Subcutaneous abdominal adipose tissue (tissue), 5 donors: Measurements from ENCODE around the gene CBLL1.

Source experiments
- H3K27ac ChIP-seq: one replicate; pipeline ENCODE4 v1.7.0; 2013; ENCODE audit warnings: low read depth, mild to moderate bottlenecking, inconsistent platforms, low read length, moderate library complexity
- H3K27me3 ChIP-seq, 5 donors: one replicate each; pipeline ENCODE4 v1.7.0; 2013; ENCODE audit warnings: low read length in 5 of 5, inconsistent platforms in 1 of 5; ENCODE audit not compliant: control insufficient read depth in 5 of 5, insufficient read depth in 4 of 5
- H3K36me3 ChIP-seq, 5 donors: one replicate each; pipeline ENCODE4 v1.7.0; 2013; ENCODE audit warnings: low read length in 5 of 5; ENCODE audit not compliant: control insufficient read depth in 5 of 5, insufficient read depth in 5 of 5
- H3K4me1 ChIP-seq, 5 donors: one replicate each; pipeline ENCODE4 v1.7.0; 2013; ENCODE audit warnings: low read length in 5 of 5, mild to moderate bottlenecking in 3 of 5, moderate library complexity in 1 of 5; ENCODE audit not compliant: control insufficient read depth in 5 of 5, insufficient read depth in 5 of 5
- H3K4me3 ChIP-seq, 5 donors: one replicate each; pipeline ENCODE4 v1.7.0; 2013; ENCODE audit warnings: low read length in 5 of 5, low read depth in 1 of 5
- H3K9ac ChIP-seq, 5 donors: one replicate each; pipeline ENCODE4 v1.7.0; 2013; ENCODE audit warnings: low read length in 5 of 5, mild to moderate bottlenecking in 4 of 5, moderate library complexity in 3 of 5
- H3K9me3 ChIP-seq, 5 donors: one replicate each; pipeline ENCODE4 v1.7.0; 2013; ENCODE audit warnings: low read length in 5 of 5; ENCODE audit not compliant: control insufficient read depth in 5 of 5
- donor health status: healthy.
- donor health status: healthy.
- donor health status: healthy.
- donor health status: healthy.
- donor health status: healthy.

Gene CBLL1

DNA sequence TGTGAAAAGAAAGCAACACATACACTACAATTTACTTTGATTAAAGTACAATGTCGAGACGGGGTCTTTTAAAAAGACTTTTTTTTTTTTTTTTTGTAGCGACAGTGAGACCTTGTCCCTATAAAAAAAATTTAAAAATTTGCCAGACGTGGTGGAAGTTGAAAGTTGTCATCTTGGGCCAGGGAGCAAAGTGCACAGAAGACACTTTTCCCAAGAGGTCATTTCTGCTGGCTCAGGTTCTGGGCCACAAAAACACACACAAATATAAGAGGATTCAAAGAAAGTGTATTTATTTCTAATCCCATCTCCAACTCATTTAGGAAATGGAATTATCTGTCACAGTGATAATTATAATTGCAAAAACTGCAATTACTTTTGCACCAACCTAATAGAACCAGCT is 34.3 kb downstream of the CBLL1 start:
- H3K9ac ChIP-seq = no peak overlapping the region
- no peaks in the 10 kb centered on the region for H3K36me3 ChIP-seq
- H3K4me3 ChIP-seq = no peak overlapping the region
- no peaks in the 10 kb centered on the region for H3K27me3 ChIP-seq
- no peak overlapping the region for H3K27ac ChIP-seq
- H3K4me1 ChIP-seq = peaks cover 0 to 15% (median 0%) of the 10 kb centered on the region in 5 donors
- no peaks in the 10 kb centered on the region for H3K9me3 ChIP-seq

DNA sequence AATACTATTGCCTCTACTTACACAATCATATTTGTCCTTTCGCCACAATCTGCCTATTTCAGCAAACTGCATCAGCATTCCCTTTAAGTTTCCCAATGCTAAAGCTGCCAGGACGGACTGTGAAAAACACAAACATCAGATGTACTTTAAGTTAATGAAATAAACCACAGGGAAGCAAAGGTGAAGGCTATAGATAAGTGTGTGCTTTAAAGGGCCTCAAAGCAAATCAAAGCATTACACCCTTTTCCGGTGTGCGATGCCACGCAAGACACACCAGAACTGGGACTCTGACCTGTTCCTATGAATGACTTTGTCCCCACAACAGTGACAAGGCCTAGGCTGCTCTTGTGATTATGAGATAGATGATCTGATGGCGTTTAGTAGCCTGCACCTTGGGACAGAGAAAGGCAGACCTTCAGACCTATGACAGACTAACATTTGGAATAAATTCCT is 35.7 kb downstream of the CBLL1 start:
- H3K27ac ChIP-seq = no peak overlapping the region
- no peaks in the 10 kb centered on the region for H3K36me3 ChIP-seq
- no peak overlapping the region for H3K4me3 ChIP-seq
- H3K9ac ChIP-seq = no peak overlapping the region
- H3K27me3 ChIP-seq = no peaks in the 10 kb centered on the region
- H3K9me3 ChIP-seq = no peaks in the 10 kb centered on the region
- H3K4me1 ChIP-seq = peaks cover 0 to 15% (median 0%) of the 10 kb centered on the region in 5 donors

DNA sequence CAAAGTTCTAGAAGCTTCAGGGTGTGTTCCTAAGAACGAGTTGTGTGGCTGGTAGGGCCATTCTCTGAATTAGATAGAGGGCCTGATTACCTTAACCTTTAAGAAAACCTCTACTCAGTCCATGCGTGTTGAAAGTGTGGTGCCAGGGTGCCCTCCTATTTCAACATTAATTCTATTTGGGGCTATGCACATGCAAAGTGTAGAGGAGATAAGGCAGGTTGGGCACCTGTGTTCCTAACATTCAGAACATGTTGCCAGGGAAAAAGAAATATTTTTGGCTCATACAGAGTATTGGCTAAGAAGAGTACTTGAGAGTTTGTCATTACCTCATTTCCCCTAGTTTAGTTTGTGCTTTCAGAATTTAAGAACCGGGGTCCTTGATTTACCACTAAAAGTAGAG is 38.4 kb downstream of the CBLL1 start:
- H3K27ac ChIP-seq = no peak overlapping the region
- H3K4me3 ChIP-seq = no peak overlapping the region
- H3K4me1 ChIP-seq = peaks cover 0 to 15% (median 0%) of the 10 kb centered on the region in 5 donors
- H3K36me3 ChIP-seq = no peaks in the 10 kb centered on the region
- H3K9me3 ChIP-seq = no peaks in the 10 kb centered on the region
- H3K9ac ChIP-seq = no peak overlapping the region
- H3K27me3 ChIP-seq = no peaks in the 10 kb centered on the region

DNA sequence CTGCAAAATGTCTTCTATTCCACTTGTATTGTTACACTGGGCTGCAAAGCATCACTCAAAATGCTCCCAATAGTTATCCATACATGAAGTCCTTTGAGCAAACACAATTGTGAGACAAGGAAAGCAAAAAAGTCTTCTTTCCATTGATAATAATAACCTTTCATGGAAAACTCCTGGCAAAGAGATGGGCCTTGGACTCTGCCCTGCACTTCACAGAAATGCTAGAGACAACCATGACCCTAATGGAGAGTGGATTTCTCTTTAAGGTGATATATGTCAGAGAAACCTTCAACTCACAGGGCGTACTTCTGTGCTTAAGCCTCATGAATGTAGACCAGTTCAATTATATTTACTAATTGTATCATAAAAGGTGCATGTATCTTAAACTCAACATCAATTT is 39.7 kb downstream of the CBLL1 start:
- no peaks in the 10 kb centered on the region for H3K36me3 ChIP-seq
- H3K27me3 ChIP-seq = no peaks in the 10 kb centered on the region
- no peaks in the 10 kb centered on the region for H3K9me3 ChIP-seq
- peaks cover 0 to 14% (median 0%) of the 10 kb centered on the region in 5 donors for H3K4me1 ChIP-seq
- no peak overlapping the region for H3K4me3 ChIP-seq
- no peak overlapping the region for H3K27ac ChIP-seq
- no peak overlapping the region for H3K9ac ChIP-seq

- Histone ChIP-seq H3K4me3 (no peak overlapping the region), H3K4me1 (peaks cover 0 to under 1% (median 0%) of the 10 kb centered on the region in 5 donors), H3K27ac (no peak overlapping the region), H3K9ac (no peak overlapping the region), H3K27me3 (no peaks in the 10 kb centered on the region), H3K36me3 (no peaks in the 10 kb centered on the region), H3K9me3 (no peaks in the 10 kb centered on the region)
Observed at GRCh38 chr7:107785170-107785569, 41.2 kb downstream of the CBLL1 start.

DNA sequence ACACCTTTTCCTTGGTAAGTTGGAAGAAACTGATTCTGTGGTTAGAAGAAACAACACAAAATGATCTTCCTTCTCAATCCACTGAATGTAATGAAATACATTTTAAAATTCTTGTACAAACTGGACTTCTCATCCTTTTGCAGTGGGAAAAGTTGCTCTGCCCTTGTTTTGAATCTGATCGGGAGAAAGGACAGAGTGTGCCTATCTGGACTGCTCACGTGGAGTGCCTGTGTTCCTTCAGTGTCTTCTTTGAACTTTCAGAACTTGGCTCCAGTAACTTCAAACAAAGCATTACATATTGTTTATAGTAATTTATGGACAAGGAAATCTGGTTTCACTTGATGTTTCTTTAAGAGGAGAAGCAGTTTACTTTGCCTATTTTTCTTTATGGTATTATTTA is 42.0 kb downstream of the CBLL1 start:
- H3K9me3 ChIP-seq = no peaks in the 10 kb centered on the region
- H3K9ac ChIP-seq = no peak overlapping the region
- no peak overlapping the region for H3K27ac ChIP-seq
- no peaks in the 10 kb centered on the region for H3K27me3 ChIP-seq
- H3K36me3 ChIP-seq = no peaks in the 10 kb centered on the region
- no peaks in the 10 kb centered on the region for H3K4me1 ChIP-seq
- H3K4me3 ChIP-seq = no peak overlapping the region

- Histone ChIP-seq H3K27ac (no peak overlapping the region), H3K9ac (no peak overlapping the region), H3K4me1 (no peaks in the 10 kb centered on the region), H3K27me3 (no peaks in the 10 kb centered on the region), H3K9me3 (no peaks in the 10 kb centered on the region), H3K4me3 (no peak overlapping the region), H3K36me3 (no peaks in the 10 kb centered on the region)
Observed at GRCh38 chr7:107788216-107788615, 44.3 kb downstream of the CBLL1 start.

GRCh38 chr7:107788662-107789061 is 44.7 kb downstream of the CBLL1 start:
- no peaks in the 10 kb centered on the region for H3K36me3 ChIP-seq
- H3K9me3 ChIP-seq = no peaks in the 10 kb centered on the region
- H3K4me3 ChIP-seq = no peak overlapping the region
- H3K27me3 ChIP-seq = no peaks in the 10 kb centered on the region
- no peak overlapping the region for H3K9ac ChIP-seq
- H3K4me1 ChIP-seq = no peaks in the 10 kb centered on the region
- no peak overlapping the region for H3K27ac ChIP-seq

- H3K9me3 ChIP-seq = no peaks in the 10 kb centered on the region
- no peaks in the 10 kb centered on the region for H3K36me3 ChIP-seq
- no peaks in the 10 kb centered on the region for H3K4me1 ChIP-seq
- no peak overlapping the region for H3K27ac ChIP-seq
- no peak overlapping the region for H3K4me3 ChIP-seq
- no peaks in the 10 kb centered on the region for H3K27me3 ChIP-seq
- H3K9ac ChIP-seq = no peak overlapping the region
Observed at GRCh38 chr7:107789647-107790046, 45.7 kb downstream of the CBLL1 start.

DNA sequence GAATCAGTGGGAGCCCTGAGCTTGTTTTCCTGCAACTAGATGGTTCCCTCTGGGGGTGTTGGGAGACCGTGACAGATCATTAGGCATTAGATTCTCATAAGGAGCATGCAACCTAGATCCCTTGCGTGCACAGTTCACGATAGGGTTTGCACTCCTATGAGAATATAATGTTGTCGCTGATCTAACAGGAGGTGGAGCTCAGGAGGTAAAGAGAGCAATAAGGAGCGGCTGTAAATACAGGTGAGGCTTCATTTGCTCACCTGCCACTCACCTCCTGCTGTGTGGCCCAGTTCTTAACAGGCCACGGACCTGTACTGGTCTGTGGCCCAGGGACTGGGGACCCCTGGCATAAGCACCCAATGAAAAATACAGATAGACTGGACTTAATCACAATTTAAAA is 48.4 kb downstream of the CBLL1 start:
- no peaks in the 10 kb centered on the region for H3K4me1 ChIP-seq
- no peak overlapping the region for H3K9ac ChIP-seq
- no peak overlapping the region for H3K4me3 ChIP-seq
- no peaks in the 10 kb centered on the region for H3K27me3 ChIP-seq
- no peaks in the 10 kb centered on the region for H3K36me3 ChIP-seq
- H3K27ac ChIP-seq = no peak overlapping the region
- H3K9me3 ChIP-seq = no peaks in the 10 kb centered on the region
